Smooth muscle cell of the pulmonary artery (primary cell): Measurements from ENCODE around the gene MTMR1. TPM values are rescaled to one million over a fixed set of nuclear protein-coding genes. Genes with fewer than 3 reads are reported as not detected.

Experiments
- total RNA-seq: library from RNA; depleted of rRNA; stranded (reverse); fragments of >200 nt; gene quantifications from 2 replicates; pipeline ENCODE4 v1.2.3, GENCODE V29; 2014

The MTMR1 gene
- total RNA-seq = 20.2 and 22.8 TPM in 2 replicates

GRCh38 chrX:150692831-150693724, at the start of gene MTMR1:
Gene MTMR1, plus strand, starts transcription at chrX:150693396. Its CDS starts 135 bp downstream, at chrX:150693531.

Other genes with a start within 250 kb of the MTMR1 start
- 8.0 and 9.4 TPM in 2 replicates for gene MTM1, start 124.8 kb upstream of the MTMR1 start, total RNA-seq
- gene CD99L2, start 205.3 kb downstream of the MTMR1 start, total RNA-seq = 73.6 and 85.5 TPM in 2 replicates